Stomach (tissue), 4 donors: Measurements from ENCODE around the gene DNM3.

Experiments
- CTCF ChIP-seq, 7 experiments: fragments of 450-650 bp in 4 of 7; fragments of 200-600 bp in 3 of 7; sonication (generic) in 3 of 7; IDR thresholded peaks; one replicate each; pipeline ENCODE4 v1.5.1; 2016 to 2019; ENCODE audit warnings: antibody characterized with exemption in 7 of 7, control low read depth in 2 of 7, mild to moderate bottlenecking in 1 of 7
- EP300 ChIP-seq: sonication (generic); formaldehyde crosslinking; IDR thresholded peaks from one replicate; pipeline ENCODE4 v1.6.1; 2017; ENCODE audit warnings: antibody characterized with exemption
- POLR2A ChIP-seq, 4 donors: fragments of 450-650 bp; IDR thresholded peaks; one replicate each; pipeline ENCODE4 v1.6.1; 2016; ENCODE audit warnings: antibody characterized with exemption in 4 of 4, control low read depth in 2 of 4, mild to moderate bottlenecking in 1 of 4, moderate library complexity in 1 of 4
- POLR2AphosphoS5 ChIP-seq, 3 donors: sonication (generic); formaldehyde crosslinking; IDR thresholded peaks; one replicate each; pipeline ENCODE4 v1.6.1; 2016; ENCODE audit warnings: antibody characterized with exemption in 3 of 3

GRCh38 chr1:172109359-172109758 lies 268.1 kb downstream of the DNM3 start:
- no peak for TF ChIP-seq CTCF (IDR thresholded peaks at IDR 0.05)
- TF ChIP-seq POLR2A (IDR thresholded peaks at IDR 0.05): no peak
- TF ChIP-seq EP300: no peak
- TF ChIP-seq POLR2AphosphoS5 (IDR thresholded peaks at IDR 0.05): no peak
